ENCODE results near the gene CDH16.

The CDH16 gene

GRCh38 chr16:66895999-66896398, 22.7 kb downstream of the CDH16 start:
- no peak for DNase-seq (ENCODE audit: low read depth)
- no peak overlapping the region for H3K4me3 ChIP-seq (ENCODE audit: control insufficient read depth, low read depth, low read length)
- no peak for TF ChIP-seq CTCF (conservative IDR thresholded peaks at IDR 0.05; ENCODE audit: control insufficient read depth, insufficient read depth, low read depth, low read length)

GRCh38 chr16:66895689-66895979, 23.1 kb downstream of the CDH16 start:
- no peak overlapping the region for H3K4me3 ChIP-seq (ENCODE audit: control insufficient read depth, low read depth, low read length)
- TF ChIP-seq CTCF (conservative IDR thresholded peaks at IDR 0.05; ENCODE audit: control insufficient read depth, insufficient read depth, low read depth, low read length) = no peak
- DNase-seq (ENCODE audit: low read depth) = no peak

GRCh38 chr16:66894948-66895688, 23.6 kb downstream of the CDH16 start:
- H3K4me3 ChIP-seq (ENCODE audit: control insufficient read depth, low read depth, low read length) = no peak overlapping the region
- peak; percentile 92 for TF ChIP-seq CTCF (conservative IDR thresholded peaks at IDR 0.05; ENCODE audit: control insufficient read depth, insufficient read depth, low read depth, low read length)
- peak; percentile 71 for DNase-seq (ENCODE audit: low read depth)

- TF ChIP-seq CTCF (conservative IDR thresholded peaks at IDR 0.05; ENCODE audit: control insufficient read depth, insufficient read depth, low read depth, low read length) = no peak
- no peak for DNase-seq (ENCODE audit: low read depth)
- H3K4me3 ChIP-seq (ENCODE audit: control insufficient read depth, low read depth, low read length) = no peak overlapping the region
Measured at GRCh38 chr16:66894055-66894454, 24.6 kb downstream of the CDH16 start.

GRCh38 chr16:66891797-66892196, 26.9 kb downstream of the CDH16 start:
- no peak for DNase-seq (ENCODE audit: low read depth)
- H3K4me3 ChIP-seq (ENCODE audit: control insufficient read depth, low read depth, low read length) = no peak overlapping the region
- TF ChIP-seq CTCF (conservative IDR thresholded peaks at IDR 0.05; ENCODE audit: control insufficient read depth, insufficient read depth, low read depth, low read length) = no peak

GRCh38 chr16:66891360-66891759, 27.3 kb downstream of the CDH16 start:
- DNase-seq (ENCODE audit: low read depth) = no peak
- TF ChIP-seq CTCF (conservative IDR thresholded peaks at IDR 0.05; ENCODE audit: control insufficient read depth, insufficient read depth, low read depth, low read length) = no peak
- H3K4me3 ChIP-seq (ENCODE audit: control insufficient read depth, low read depth, low read length) = no peak overlapping the region

- DNase-seq (ENCODE audit: low read depth) = no peak
- no peak overlapping the region for H3K4me3 ChIP-seq (ENCODE audit: control insufficient read depth, low read depth, low read length)
- no peak for TF ChIP-seq CTCF (conservative IDR thresholded peaks at IDR 0.05; ENCODE audit: control insufficient read depth, insufficient read depth, low read depth, low read length)
Measured at GRCh38 chr16:66890799-66891198, 27.9 kb downstream of the CDH16 start.
